OCI-LY7 (cell line): ENCODE measurements around the gene HPDL. TPM values are rescaled to one million over a fixed set of nuclear protein-coding genes. Genes with fewer than 3 reads are reported as not detected.

Experiments used
- BruUV-seq: library from RNA; stranded (reverse); fragments of 400-500 nt; replicated peaks from 2 replicates; lab custom pipeline; 2021; lab: Mats Ljungman, UMichigan
- CTCF ChIA-PET: fragments of 300-600 bp; sonication (Branson Sonifier 250); formaldehyde crosslinking; loops from one replicate; lab custom pipeline; 2022; ENCODE audit warnings: antibody characterized with exemption; ENCODE audit not compliant: unreplicated experiment; lab: Charles Lee
- POLR2A ChIA-PET: fragments of 300-600 bp; sonication (Branson Sonifier 250); formaldehyde crosslinking; loops from one replicate; lab custom pipeline; 2022; ENCODE audit warnings: antibody characterized with exemption; lab: Charles Lee
- DNase-seq: peaks from one replicate; pipeline ENCODE4 v3.0.0-alpha.2; 2015; ENCODE audit warnings: low spot score
- H2AFZ ChIP-seq: fragments of 200-600 bp; sonication (generic), shearing (Covaris generic); 2 replicates; pipeline ENCODE4 v1.6.1; 2014; ENCODE audit warnings: mild to moderate bottlenecking, antibody characterized with exemption, low read length, moderate library complexity
- H3K27ac ChIP-seq: fragments of 200-600 bp; sonication (generic); 2 replicates; pipeline ENCODE4 v1.5.1; 2014; ENCODE audit warnings: mixed run types, low read depth, mild to moderate bottlenecking, moderate library complexity, low read length, inconsistent platforms; ENCODE audit not compliant: poor library complexity, severe bottlenecking
- H3K36me3 ChIP-seq: fragments of 200-600 bp; sonication (generic); 2 replicates; pipeline ENCODE4 v1.6.1; 2014; ENCODE audit warnings: mild to moderate bottlenecking, antibody characterized with exemption, low read length, moderate library complexity, mixed read lengths; ENCODE audit not compliant: insufficient read depth
- H3K4me1 ChIP-seq: fragments of 200-600 bp; sonication (generic); 2 replicates; pipeline ENCODE4 v1.5.1; 2014; ENCODE audit warnings: mild to moderate bottlenecking, low read length; ENCODE audit not compliant: insufficient read depth, poor library complexity, severe bottlenecking
- H3K4me2 ChIP-seq: fragments of 200-600 bp; sonication (generic); 2 replicates; pipeline ENCODE4 v1.6.1; 2014; ENCODE audit warnings: mild to moderate bottlenecking, low read length
- H3K4me3 ChIP-seq: fragments of 200-600 bp; sonication (generic); 2 replicates; pipeline ENCODE4 v1.5.1; 2014; ENCODE audit warnings: mild to moderate bottlenecking, low read depth, low read length; ENCODE audit not compliant: poor library complexity, severe bottlenecking
- H3K79me2 ChIP-seq: fragments of 200-600 bp; sonication (generic); 2 replicates; pipeline ENCODE4 v1.6.1; 2016; ENCODE audit warnings: low read depth, mild to moderate bottlenecking, low read length, moderate library complexity, mixed read lengths; ENCODE audit not compliant: insufficient read depth
- H3K9me2 ChIP-seq: fragments of 200-600 bp; sonication (generic); 2 replicates; pipeline ENCODE4 v1.6.1; 2016; ENCODE audit warnings: mild to moderate bottlenecking, low read length, mixed read lengths; ENCODE audit not compliant: insufficient read depth
- H3K9me3 ChIP-seq: fragments of 200-600 bp; sonication (generic); 2 replicates; pipeline ENCODE4 v1.6.1; 2014; ENCODE audit warnings: mild to moderate bottlenecking, mixed run types, low read length, mixed read lengths
- H4K20me1 ChIP-seq: fragments of 200-600 bp; sonication (generic); 2 replicates; pipeline ENCODE4 v1.6.1; 2014; ENCODE audit warnings: mild to moderate bottlenecking, antibody characterized with exemption, low read length, moderate library complexity, mixed read lengths; ENCODE audit not compliant: insufficient read depth
- EZH2phosphoT487 ChIP-seq: fragments of 200-600 bp; sonication (generic); IDR thresholded peaks from 2 replicates; pipeline ENCODE4 v1.6.1; 2018; ENCODE audit warnings: low read depth, borderline replicate concordance, mild to moderate bottlenecking, mixed run types, antibody characterized with exemption, low read length, moderate library complexity, mixed read lengths
- intact Hi-C: fragments of 100-400 bp; cut with micrococcal nuclease; formaldehyde crosslinking; loops from one replicate; pipeline ENCODE4 v1.10.0; 2022; ENCODE audit not compliant: unreplicated experiment
- total RNA-seq, 2 experiments: library from RNA; depleted of rRNA in 1 of 2; stranded (reverse); fragments of >200 nt in 1 of 2; shearing (Covaris generic) in 1 of 2; gene quantifications; 2 replicates each; pipeline ENCODE4 v1.2.3, GENCODE V29; 2014 to 2022
- TF ChIP-seq, protein P1 (sequence below): fragments of 200-600 bp; sonication (generic); conservative IDR thresholded peaks from 2 replicates; pipeline ENCODE4 v1.5.1; 2014; ENCODE audit warnings: mild to moderate bottlenecking, antibody characterized with exemption, low read length, moderate library complexity, mixed read lengths

Gene HPDL
- total RNA-seq, 2 experiments from 2014 or later = 25.2 to 25.8 TPM

DNA sequence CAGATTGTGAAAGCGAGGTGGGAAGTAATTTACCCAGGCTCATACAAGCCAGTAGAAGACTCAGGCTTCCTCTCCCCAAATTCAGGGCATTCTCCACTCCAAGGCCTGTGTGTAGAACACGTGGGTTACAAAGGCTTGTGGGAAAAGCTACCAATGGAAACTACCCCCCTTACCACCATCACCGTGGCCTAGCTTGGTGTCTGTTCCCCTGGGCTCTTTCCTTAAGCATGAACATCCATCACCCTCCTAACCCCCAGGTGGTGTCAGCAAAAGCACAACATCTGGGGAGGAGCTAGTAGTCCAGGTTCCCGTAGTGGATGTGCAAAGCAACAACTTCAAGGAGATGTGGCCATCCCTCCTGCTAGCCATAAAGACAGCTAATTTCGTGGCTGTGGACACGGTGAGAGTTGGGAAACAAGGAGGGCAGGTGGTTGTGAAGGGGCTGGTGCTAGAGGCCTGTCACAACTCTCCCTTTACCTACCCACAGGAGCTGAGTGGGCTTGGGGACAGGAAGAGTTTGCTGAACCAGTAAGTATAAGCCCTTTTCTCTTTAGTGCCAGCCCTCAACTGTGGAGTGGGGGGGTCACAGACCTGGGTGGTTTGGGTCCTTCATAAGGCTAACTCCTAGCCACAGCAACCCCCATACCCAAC is 14.2 kb downstream of the HPDL start:
- peak; percentile 74 for DNase-seq
- Histone ChIP-seq H3K9me2 (no peaks in the 10 kb centered on the region), H3K27ac (peak overlapping the region; percentile 85), H3K79me2 (peaks cover 34% of the 10 kb centered on the region), H3K4me2 (peak overlapping the region; percentile 95), H3K36me3 (peaks cover 62% of the 10 kb centered on the region), H3K9me3 (no peaks in the 10 kb centered on the region; the same call in 1 of the 2 replicates), H4K20me1 (no peaks in the 10 kb centered on the region), H2AFZ (peak overlapping the region; percentile 40; the same call in 1 of the 2 replicates), H3K4me3 (peak overlapping the region; percentile 81), H3K4me1 (peaks cover 28% of the 10 kb centered on the region)
- ChIA-PET CTCF (interaction anchor here (0.6 to 1.6 kb wide), 5 partner anchors 53 to 228 kb away, joined by 3 to 8 read pairs (median 3); partner anchors contain the start of genes CCDC163, MMACHC and TESK2), POLR2A (interaction anchor here (0.6 to 3.5 kb wide), 26 partner anchors 8 to 619 kb away, joined by 3 to 45 read pairs (median 4); partner anchors contain the start of genes AKR1A1, CCDC163, GPBP1L1 and HPDL)
- TF ChIP-seq, protein P1, sequence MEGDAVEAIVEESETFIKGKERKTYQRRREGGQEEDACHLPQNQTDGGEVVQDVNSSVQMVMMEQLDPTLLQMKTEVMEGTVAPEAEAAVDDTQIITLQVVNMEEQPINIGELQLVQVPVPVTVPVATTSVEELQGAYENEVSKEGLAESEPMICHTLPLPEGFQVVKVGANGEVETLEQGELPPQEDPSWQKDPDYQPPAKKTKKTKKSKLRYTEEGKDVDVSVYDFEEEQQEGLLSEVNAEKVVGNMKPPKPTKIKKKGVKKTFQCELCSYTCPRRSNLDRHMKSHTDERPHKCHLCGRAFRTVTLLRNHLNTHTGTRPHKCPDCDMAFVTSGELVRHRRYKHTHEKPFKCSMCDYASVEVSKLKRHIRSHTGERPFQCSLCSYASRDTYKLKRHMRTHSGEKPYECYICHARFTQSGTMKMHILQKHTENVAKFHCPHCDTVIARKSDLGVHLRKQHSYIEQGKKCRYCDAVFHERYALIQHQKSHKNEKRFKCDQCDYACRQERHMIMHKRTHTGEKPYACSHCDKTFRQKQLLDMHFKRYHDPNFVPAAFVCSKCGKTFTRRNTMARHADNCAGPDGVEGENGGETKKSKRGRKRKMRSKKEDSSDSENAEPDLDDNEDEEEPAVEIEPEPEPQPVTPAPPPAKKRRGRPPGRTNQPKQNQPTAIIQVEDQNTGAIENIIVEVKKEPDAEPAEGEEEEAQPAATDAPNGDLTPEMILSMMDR = 0 out of 2 replicates have a peak, but pooled peaks have one; percentile 39
- no peak for TF ChIP-seq EZH2phosphoT487
- BruUV-seq = no TSS peak
- intact Hi-C loops = loop anchor here (1.0 to 5.0 kb wide), 4 partner anchors 37 to 345 kb away; partner anchors contain the start of genes GPBP1L1, NASP and TESK2

DNA sequence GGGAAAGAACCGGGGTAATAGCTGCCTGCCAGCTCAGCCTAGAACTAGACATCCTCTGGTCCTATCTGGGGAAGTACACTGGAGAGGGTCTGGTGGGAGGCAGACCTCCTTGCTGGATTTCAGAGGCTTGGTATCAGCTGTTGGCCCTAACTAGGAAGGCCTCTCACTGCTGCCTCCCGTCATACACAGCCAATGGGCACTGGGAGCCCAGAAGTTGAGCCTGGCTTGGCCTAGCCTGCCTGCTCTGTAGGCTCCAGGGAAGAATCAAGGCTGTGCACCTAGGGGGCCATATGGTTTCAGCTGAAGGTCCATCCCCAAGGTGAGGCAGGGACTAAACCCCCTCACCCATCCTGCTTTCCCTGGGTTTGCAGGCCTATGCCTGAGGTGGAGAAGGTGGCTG is 17.8 kb downstream of the HPDL start:
- intact Hi-C loops = loop anchor here (5.0 kb wide), 1 partner anchor 148 kb away; the partner anchor contains the start of gene TESK2

More for the DNA sequence above, 17.8 kb downstream of the HPDL start:
- Histone ChIP-seq H3K36me3 (peaks cover 64% of the 10 kb centered on the region), H3K4me3 (no peak overlapping the region), H3K4me1 (peaks cover 15% of the 10 kb centered on the region), H4K20me1 (no peaks in the 10 kb centered on the region), H3K9me3 (no peaks in the 10 kb centered on the region), H2AFZ (no peak overlapping the region), H3K27ac (no peak overlapping the region), H3K79me2 (peaks cover 24% of the 10 kb centered on the region), H3K4me2 (no peak overlapping the region), H3K9me2 (no peaks in the 10 kb centered on the region)
- no TSS peak for BruUV-seq
- TF ChIP-seq, protein P1 = no peak
- TF ChIP-seq EZH2phosphoT487 = no peak
- ChIA-PET CTCF (no interaction called here), POLR2A (interaction anchor here (0.6 to 1.0 kb wide), 3 partner anchors 17 to 314 kb away, joined by 3 to 4 read pairs (median 4); no protein-coding TSS in a partner anchor)
- no peak for DNase-seq
